GM12801 (cell line): ENCODE data around the gene MPDZ.

Source experiments
- TF ChIP-seq, protein P1 (sequence below): IDR thresholded peaks from one replicate; pipeline ENCODE4 v1.5.1; 2011; ENCODE audit warnings: control low read depth; ENCODE audit not compliant: insufficient read length; ENCODE audit errors: extremely low read depth

MPDZ gene

DNA sequence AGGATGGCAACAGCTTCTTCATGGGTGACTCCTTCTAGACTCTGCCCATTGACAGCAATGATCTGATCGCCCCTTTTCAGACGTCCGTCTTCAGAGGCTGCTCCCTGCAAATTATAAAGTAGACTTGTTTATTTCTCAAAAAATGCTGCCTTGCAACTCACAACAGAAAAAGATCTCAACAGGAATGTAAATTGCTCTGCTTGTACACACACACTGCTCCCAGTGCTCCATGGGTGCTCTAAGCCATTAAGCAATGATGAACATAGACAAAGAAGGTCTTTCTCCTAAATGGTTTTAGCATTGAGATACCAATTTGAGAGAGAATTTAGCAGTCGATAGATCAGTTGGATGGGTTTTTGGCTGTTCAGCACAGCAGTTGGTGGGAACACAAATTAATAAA lies 172.5 kb downstream of the MPDZ start:
- TF ChIP-seq, protein P1, sequence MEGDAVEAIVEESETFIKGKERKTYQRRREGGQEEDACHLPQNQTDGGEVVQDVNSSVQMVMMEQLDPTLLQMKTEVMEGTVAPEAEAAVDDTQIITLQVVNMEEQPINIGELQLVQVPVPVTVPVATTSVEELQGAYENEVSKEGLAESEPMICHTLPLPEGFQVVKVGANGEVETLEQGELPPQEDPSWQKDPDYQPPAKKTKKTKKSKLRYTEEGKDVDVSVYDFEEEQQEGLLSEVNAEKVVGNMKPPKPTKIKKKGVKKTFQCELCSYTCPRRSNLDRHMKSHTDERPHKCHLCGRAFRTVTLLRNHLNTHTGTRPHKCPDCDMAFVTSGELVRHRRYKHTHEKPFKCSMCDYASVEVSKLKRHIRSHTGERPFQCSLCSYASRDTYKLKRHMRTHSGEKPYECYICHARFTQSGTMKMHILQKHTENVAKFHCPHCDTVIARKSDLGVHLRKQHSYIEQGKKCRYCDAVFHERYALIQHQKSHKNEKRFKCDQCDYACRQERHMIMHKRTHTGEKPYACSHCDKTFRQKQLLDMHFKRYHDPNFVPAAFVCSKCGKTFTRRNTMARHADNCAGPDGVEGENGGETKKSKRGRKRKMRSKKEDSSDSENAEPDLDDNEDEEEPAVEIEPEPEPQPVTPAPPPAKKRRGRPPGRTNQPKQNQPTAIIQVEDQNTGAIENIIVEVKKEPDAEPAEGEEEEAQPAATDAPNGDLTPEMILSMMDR = no peak

DNA sequence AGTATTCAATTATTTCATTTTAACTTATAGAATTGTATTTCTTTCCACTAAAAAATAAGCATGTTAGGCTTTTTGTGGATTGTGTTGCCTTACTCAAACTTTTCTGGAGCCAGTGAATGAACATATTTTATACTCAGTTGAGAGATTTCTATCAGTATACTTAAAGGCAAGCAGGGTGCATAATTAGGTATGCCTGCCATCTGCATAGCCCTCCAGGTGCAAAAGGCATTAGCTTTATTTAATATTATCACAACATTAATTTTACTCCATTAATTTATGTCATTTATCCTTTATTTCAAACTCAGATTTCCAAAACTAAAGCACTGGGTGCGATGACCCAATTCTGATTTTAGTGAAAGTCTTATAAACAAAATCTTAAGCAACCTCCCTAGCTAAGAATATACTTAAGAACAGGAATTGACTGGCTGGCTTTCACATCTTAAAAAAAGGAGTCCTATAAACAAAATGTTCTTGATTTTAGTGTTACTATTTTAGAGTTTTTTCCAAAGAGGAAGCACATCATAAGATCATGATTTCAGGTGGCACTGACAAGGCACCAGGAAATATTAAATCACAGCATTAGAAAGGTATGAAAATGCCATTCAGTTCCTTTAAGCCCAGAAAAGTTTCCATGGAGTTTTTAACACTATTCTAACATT lies 178.4 kb downstream of the MPDZ start:
- TF ChIP-seq, protein P1 = no peak

DNA sequence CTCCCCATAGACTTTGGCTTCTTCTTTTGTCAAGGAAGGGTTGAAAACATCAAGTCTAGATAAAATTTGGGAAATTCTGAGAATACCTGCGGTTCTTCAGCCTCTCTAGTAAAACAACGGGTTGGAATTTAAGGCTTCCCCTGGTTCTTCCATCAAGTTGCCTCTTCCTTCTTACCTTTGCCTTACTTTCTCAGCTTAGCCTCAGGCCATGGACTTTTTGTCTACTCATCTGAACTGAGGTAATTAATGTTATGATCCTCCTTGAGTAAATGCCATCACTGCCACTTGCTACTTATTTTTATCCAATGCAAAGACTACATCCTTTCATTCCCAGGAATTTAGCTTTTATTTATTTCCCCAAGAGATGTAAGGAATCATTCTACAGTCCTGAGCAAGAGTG lies 184.4 kb downstream of the MPDZ start:
- TF ChIP-seq, protein P1 = no peak

DNA sequence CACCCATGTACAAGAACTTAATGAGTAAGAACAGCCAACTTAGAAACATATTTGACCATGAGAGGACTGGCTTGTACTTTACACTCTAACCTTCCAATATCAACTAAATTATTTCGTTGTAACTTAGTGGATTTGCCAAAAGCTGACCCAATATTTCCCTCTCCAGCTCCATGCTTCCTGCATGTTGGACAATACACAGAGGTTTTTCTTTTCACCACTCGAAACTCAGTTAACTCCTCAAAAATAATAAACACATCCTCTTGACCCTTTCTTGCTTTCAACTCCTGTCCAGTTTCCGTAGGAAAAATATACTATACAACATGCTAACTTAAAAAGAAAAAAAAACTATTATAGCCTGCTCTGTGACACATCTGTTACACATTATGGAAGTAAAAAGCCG lies 188.9 kb downstream of the MPDZ start:
- TF ChIP-seq, protein P1 = no peak

DNA sequence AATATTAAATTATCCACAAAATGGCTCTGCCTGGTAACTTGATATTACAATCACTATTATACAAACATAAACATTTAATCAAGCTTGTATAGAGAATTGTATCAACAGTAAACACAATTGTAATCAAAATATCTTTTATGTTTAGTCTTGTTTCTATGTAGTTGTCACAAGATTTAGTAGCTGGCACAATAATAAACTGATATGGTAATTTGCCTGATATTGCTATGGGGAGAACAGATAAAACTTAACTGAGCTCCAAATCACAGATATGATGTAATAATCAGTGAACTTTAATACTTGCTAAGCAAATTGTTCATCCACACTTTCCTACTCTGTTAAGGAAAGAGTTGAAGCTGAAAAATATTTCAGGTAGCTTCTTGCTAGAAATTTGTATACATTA lies 189.8 kb downstream of the MPDZ start:
- TF ChIP-seq, protein P1 = no peak

DNA sequence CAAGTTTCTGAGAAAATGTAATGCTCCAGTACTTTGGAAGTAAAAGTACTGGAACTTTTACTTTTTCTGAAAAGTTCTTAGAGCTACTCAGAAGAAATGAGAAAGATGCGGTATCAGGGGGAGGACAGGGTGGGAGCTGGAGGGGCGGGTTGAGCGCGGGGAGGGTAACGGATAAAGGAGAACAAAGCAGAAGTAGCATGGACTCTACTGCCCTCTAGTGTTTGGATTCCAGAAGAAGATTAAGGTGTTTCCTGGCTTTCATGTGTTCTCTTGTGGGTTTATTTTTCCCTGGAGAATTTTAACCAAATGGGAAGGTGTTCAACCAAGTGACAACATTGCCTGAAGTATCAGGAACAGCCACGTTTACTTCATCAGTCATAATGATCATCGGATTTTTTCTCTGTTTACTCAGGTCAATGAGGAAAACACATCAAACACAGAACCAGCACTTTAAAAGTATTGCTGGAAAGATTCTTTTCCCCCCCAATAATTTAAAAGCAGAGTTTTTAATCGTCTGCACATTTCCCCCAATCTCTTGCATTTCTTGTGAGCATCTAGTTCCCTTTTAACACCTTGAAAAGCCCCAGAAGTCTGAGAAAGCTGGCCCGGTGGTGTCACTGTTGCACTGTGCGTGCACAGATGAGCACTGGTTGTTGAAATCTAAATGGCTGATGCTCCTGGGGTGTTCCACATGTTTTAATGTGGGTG lies 190.6 kb downstream of the MPDZ start:
- TF ChIP-seq, protein P1 = no peak

DNA sequence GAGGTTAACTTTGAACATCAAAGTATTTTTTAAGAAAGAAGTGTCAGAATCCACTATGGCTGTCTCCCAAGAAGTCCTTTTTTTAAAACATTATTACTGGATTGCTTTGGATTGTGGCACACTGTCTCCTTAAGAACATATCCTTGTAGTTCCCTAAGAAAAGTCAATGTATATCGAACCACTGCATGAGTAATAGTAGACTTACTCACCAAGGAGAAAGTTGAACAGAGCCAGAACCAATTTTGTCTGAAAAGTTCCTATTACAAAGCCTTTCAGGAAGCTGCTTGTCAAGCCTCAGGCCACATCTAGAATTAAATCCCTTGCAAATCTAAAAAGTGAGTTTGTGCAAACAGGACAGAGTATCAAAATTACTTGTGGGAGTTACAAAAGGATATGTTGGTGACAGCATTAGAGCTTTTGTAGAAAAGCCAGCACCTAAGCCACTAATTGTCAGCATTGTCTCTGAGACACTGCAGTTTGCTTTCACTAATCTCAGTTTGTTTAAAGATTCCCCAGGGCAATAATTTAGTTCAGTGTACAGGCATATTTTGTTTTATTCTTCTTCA lies 195.4 kb downstream of the MPDZ start:
- TF ChIP-seq, protein P1 = no peak
